ENCODE data around the gene YY2. TPM values are rescaled to one million over a fixed set of nuclear protein-coding genes. Genes with fewer than 3 reads are reported as not detected.

Gene YY2
- total and polyA plus RNA-seq, 9 of the 15 experiments (the other 6 are each of a cell fraction or from before 2014, with no cell fraction given), result 0.77 to 2.2 (median 1.1) TPM

DNA sequence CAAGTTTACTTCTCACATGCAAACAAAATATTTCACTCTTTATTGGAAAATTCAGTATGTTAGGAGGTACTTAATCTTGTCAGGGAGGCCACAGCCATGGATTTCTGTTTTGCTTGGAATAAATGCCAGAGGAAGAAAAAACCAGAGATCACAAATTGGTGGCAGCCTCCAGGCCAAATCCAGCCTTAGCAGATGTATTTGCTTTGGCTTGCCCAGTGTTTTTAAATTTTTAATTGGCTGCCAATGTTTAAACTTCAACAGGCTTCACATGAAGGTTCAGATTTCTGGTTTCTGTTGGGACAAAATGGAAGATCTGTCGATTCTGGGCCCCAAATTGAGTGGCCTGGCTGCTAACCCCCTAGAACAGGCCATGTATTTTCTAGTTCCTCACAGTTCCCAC, 19.2 kb downstream of the YY2 start:
- no peaks in the 10 kb centered on the region for H3K27me3 ChIP-seq (ENCODE audit: control insufficient read depth in 2 of 2, insufficient read depth in 2 of 2, low read length in 2 of 2)
- H3K27ac ChIP-seq (ENCODE audit: extremely low read depth, low read depth, low read length), result no peak overlapping the region
- H3K4me3 ChIP-seq, result no peak overlapping the region
- ATAC-seq (no peak), DNase-seq (ENCODE audit: extremely low read depth in 1 of 4, low spot score in 3 of 4) (no peak), FAIRE-seq (no peak)
- TF ChIP-seq RFX7 (CRISPR knock-in tag; IDR thresholded peaks at IDR 0.05), result no peak
- CTCF ChIA-PET (ENCODE audit: low intra/inter-chr PET ratio), result no interaction called here
- no peaks in the 10 kb centered on the region for H3K79me2 ChIP-seq (ENCODE audit: control insufficient read depth, insufficient read depth, low read length)
- no peaks in the 10 kb centered on the region for H3K4me1 ChIP-seq (replicated peaks in 1 of 2; ENCODE audit: control insufficient read depth in 2 of 2, insufficient read depth in 2 of 2, low read length in 2 of 2)
- no TSS peak for BruUV-seq (replicated peaks)
- intact Hi-C loops (cut with micrococcal nuclease), result no loop called here
- no peaks in the 10 kb centered on the region for H4K20me1 ChIP-seq (replicated peaks; ENCODE audit: control insufficient read depth, insufficient read depth, low read length)
- in situ Hi-C loops (cut with MboI), result no loop called here
- H3K4me2 ChIP-seq (ENCODE audit: insufficient read depth, low read length), result no peak overlapping the region
- 0 out of 3 replicates have a peak, but pooled peaks cover 3% of the 10 kb centered on the region for H3K36me3 ChIP-seq (ENCODE audit: control insufficient read depth, insufficient read depth, low read length)
- H3K9me3 ChIP-seq (replicated peaks; ENCODE audit: control insufficient read depth, insufficient read depth, low read depth, low read length), result no peaks in the 10 kb centered on the region
- H3K9me1 ChIP-seq (ENCODE audit: control insufficient read depth, insufficient read depth, low read length), result no peaks in the 10 kb centered on the region
- POLR2A ChIA-PET, result interaction anchor here (0.8 kb wide), 1 partner anchor 15 kb away, joined by 3 read pairs; no protein-coding TSS in a partner anchor
- H2AFZ ChIP-seq (ENCODE audit: low read depth, low read length), result no peak overlapping the region
- H3K9ac ChIP-seq (ENCODE audit: insufficient read depth in 1 of 2, low read depth in 2 of 2, low read length in 2 of 2), result no peak overlapping the region
- 29% methylated on average over 1 of the region's 1 CpG for WGBS (ENCODE audit: insufficient coverage, low coverage, missing lambda C conversion rate)

DNA sequence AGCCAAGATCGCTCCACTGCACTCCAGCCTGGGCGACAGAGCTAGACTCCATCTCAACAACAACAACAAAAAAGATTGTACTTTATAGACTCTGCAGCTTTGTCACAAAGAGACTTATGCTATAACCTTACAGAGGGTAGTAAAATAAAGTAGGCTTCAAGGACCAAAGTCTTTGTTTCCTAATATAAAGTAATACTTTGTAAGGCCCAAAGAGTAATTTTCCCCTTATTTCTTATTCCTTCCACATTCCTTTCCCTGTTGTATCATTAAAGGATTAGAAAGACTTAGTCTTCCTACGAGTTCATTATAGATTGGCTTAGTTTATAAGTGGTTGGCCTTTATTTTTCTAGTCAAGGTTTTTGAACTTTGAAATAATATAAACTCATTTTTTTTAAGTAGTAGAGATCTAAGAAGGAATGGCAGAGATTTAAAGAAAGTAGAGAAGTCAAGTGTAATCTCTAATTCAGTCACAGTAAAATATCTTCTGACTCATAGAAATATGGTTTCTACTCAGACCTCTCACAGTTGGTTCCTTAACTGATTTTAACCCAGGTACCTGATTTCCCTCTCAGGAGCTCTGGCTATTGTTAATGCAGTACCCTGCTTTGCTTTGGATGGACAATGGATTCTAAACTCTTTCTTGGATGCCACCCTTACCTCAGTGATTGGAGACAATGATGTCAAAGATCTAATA, 26.2 kb downstream of the YY2 start:
- H3K4me1 ChIP-seq (replicated peaks in 1 of 2; ENCODE audit: control insufficient read depth in 2 of 2, insufficient read depth in 2 of 2, low read length in 2 of 2), result no peaks in the 10 kb centered on the region
- no peak for DNase-seq (ENCODE audit: extremely low read depth in 1 of 4, low spot score in 3 of 4)
- TF ChIP-seq ZEB2 (IDR thresholded peaks at IDR 0.05), result no peak
- no peak for TF ChIP-seq ELF4 (CRISPR knock-in tag; IDR thresholded peaks at IDR 0.05)
- no peak for TF ChIP-seq ZNF263 (CRISPR knock-in tag; IDR thresholded peaks at IDR 0.05; ENCODE audit: borderline replicate concordance)
- TF ChIP-seq, protein P1, sequence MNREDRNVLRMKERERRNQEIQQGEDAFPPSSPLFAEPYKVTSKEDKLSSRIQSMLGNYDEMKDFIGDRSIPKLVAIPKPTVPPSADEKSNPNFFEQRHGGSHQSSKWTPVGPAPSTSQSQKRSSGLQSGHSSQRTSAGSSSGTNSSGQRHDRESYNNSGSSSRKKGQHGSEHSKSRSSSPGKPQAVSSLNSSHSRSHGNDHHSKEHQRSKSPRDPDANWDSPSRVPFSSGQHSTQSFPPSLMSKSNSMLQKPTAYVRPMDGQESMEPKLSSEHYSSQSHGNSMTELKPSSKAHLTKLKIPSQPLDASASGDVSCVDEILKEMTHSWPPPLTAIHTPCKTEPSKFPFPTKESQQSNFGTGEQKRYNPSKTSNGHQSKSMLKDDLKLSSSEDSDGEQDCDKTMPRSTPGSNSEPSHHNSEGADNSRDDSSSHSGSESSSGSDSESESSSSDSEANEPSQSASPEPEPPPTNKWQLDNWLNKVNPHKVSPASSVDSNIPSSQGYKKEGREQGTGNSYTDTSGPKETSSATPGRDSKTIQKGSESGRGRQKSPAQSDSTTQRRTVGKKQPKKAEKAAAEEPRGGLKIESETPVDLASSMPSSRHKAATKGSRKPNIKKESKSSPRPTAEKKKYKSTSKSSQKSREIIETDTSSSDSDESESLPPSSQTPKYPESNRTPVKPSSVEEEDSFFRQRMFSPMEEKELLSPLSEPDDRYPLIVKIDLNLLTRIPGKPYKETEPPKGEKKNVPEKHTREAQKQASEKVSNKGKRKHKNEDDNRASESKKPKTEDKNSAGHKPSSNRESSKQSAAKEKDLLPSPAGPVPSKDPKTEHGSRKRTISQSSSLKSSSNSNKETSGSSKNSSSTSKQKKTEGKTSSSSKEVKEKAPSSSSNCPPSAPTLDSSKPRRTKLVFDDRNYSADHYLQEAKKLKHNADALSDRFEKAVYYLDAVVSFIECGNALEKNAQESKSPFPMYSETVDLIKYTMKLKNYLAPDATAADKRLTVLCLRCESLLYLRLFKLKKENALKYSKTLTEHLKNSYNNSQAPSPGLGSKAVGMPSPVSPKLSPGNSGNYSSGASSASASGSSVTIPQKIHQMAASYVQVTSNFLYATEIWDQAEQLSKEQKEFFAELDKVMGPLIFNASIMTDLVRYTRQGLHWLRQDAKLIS (CRISPR knock-in tag; IDR thresholded peaks at IDR 0.05), result no peak
- TF ChIP-seq TARDBP (IDR thresholded peaks at IDR 0.05), result no peak
- TF ChIP-seq JUN (IDR thresholded peaks at IDR 0.05; ENCODE audit: borderline replicate concordance, low read depth, low read length), result no peak
- no peak for TF ChIP-seq JUN (CRISPR knock-in tag; IDR thresholded peaks at IDR 0.05; ENCODE audit: borderline replicate concordance)
- no peak for TF ChIP-seq BRD4 (IDR thresholded peaks at IDR 0.05)
- TF ChIP-seq, protein P2, sequence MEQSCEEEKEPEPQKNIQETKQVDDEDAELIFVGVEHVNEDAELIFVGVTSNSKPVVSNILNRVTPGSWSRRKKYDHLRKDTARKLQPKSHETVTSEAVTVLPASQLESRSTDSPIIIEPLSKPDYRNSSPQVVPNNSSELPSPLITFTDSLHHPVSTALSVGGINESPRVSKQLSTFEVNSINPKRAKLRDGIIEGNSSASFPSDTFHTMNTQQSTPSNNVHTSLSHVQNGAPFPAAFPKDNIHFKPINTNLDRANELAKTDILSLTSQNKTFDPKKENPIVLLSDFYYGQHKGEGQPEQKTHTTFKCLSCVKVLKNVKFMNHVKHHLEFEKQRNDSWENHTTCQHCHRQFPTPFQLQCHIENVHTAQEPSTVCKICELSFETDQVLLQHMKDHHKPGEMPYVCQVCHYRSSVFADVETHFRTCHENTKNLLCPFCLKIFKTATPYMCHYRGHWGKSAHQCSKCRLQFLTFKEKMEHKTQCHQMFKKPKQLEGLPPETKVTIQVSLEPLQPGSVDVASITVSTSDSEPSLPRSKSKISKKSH (CRISPR knock-in tag; IDR thresholded peaks at IDR 0.05), result no peak
- TF ChIP-seq ZNF76 (CRISPR knock-in tag; IDR thresholded peaks at IDR 0.05; ENCODE audit: borderline replicate concordance), result no peak
- TF ChIP-seq SETDB1 (IDR thresholded peaks at IDR 0.05; ENCODE audit: low read length), result no peak
- H2AFZ ChIP-seq (ENCODE audit: low read depth, low read length), result no peak overlapping the region
- no peak overlapping the region for H3K4me3 ChIP-seq
- H4K20me1 ChIP-seq (replicated peaks; ENCODE audit: control insufficient read depth, insufficient read depth, low read length), result no peaks in the 10 kb centered on the region
- CTCF ChIA-PET (ENCODE audit: low intra/inter-chr PET ratio), result no interaction called here
- in situ Hi-C loops (cut with MboI) (no loop called here), intact Hi-C loops (cut with micrococcal nuclease) (no loop called here)
- H3K9me1 ChIP-seq (ENCODE audit: control insufficient read depth, insufficient read depth, low read length), result no peaks in the 10 kb centered on the region
- POLR2A ChIA-PET, result no interaction called here
- ATAC-seq, result no peak
- H3K9ac ChIP-seq (ENCODE audit: insufficient read depth in 1 of 2, low read depth in 2 of 2, low read length in 2 of 2), result no peak overlapping the region
- H3K27ac ChIP-seq (ENCODE audit: extremely low read depth, low read depth, low read length), result no peak overlapping the region
- 87% methylated on average over 3 of the region's 3 CpGs for WGBS (ENCODE audit: insufficient coverage, low coverage, missing lambda C conversion rate)
- no peaks in the 10 kb centered on the region for H3K79me2 ChIP-seq (ENCODE audit: control insufficient read depth, insufficient read depth, low read length)
- peaks cover 3% of the 10 kb centered on the region; the same call in 1 of the 3 replicates for H3K36me3 ChIP-seq (ENCODE audit: control insufficient read depth, insufficient read depth, low read length)
- FAIRE-seq, result no peak
- no peaks in the 10 kb centered on the region for H3K27me3 ChIP-seq (ENCODE audit: control insufficient read depth in 2 of 2, insufficient read depth in 2 of 2, low read length in 2 of 2)
- no TSS peak for BruUV-seq (replicated peaks)
- no peaks in the 10 kb centered on the region for H3K9me3 ChIP-seq (replicated peaks; ENCODE audit: control insufficient read depth, insufficient read depth, low read depth, low read length)
- no peak overlapping the region for H3K4me2 ChIP-seq (ENCODE audit: insufficient read depth, low read length)

Data from K562 (cell line).